Measurements from ENCODE around the gene MATN1. TPM values are rescaled to one million over a fixed set of nuclear protein-coding genes. Genes with fewer than 3 reads are reported as not detected.
A peak's percentile ranks its signal among the peaks of the same experiment; 100 is the strongest.

Gene MATN1
- polyA plus RNA-seq, 4 donors = 0.03 to 0.32 TPM; not detected in 2

DNA sequence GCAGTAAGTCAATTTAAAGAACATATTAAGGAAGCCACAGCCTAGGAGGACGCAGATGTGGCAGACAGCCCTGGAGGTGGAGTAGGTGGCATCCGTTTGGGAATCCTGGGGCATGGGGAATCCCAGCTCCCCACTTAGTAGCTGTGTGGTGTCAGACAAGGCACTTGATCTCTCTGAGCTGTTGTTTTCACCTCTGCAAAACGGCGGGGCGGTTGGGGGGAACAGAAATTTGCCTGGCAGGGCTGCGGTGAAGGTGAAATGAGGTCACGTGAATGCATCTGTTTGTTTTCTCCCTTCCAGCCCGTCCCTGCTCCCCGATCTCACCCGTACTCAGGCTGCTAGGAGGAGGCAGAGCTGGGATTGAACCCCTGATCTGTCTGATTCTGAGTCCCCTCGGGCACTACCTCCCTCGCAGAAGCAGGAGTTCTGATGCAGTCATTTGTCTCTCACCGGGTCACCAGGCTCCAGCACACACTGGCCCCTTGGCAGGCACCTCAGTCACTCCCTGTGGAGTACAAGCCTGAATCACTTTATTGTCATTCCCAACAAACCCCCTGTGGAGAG lies 36.4 kb upstream of the MATN1 start:
- peak overlapping the region in 2 of 3 donors; percentile 35 to 64 for H3K27ac ChIP-seq (ENCODE audit: low read depth in 1 of 3, low read length in 2 of 3)
- no peaks in the 10 kb centered on the region for H3K27me3 ChIP-seq (ENCODE audit: control insufficient read depth in 3 of 3, insufficient read depth in 3 of 3, low read length in 3 of 3)
- peaks cover 0 to 8% of the 10 kb centered on the region in 2 donors for H3K9me3 ChIP-seq (ENCODE audit: control insufficient read depth in 2 of 2, insufficient read depth in 1 of 2, low read depth in 1 of 2, low read length in 1 of 2)
- DNase-seq (peak in 1 of 2 donors; percentile 25), FAIRE-seq (no peak)
- 70 to 87% (median 71%) methylated on average over 13 of the region's 13 CpGs for WGBS, 3 donors
- no peaks in the 10 kb centered on the region for H3K36me3 ChIP-seq (ENCODE audit: control insufficient read depth in 3 of 3, insufficient read depth in 2 of 3, low read depth in 1 of 3, low read length in 3 of 3)
- H3K4me3 ChIP-seq (ENCODE audit: low read depth in 1 of 3, low read length in 3 of 3) = no peak overlapping the region
- peaks cover 0 to 9% (median 0%) of the 10 kb centered on the region in 3 donors for H3K4me1 ChIP-seq (ENCODE audit: control insufficient read depth in 3 of 3, insufficient read depth in 2 of 3, low read depth in 1 of 3, low read length in 2 of 3)

DNA sequence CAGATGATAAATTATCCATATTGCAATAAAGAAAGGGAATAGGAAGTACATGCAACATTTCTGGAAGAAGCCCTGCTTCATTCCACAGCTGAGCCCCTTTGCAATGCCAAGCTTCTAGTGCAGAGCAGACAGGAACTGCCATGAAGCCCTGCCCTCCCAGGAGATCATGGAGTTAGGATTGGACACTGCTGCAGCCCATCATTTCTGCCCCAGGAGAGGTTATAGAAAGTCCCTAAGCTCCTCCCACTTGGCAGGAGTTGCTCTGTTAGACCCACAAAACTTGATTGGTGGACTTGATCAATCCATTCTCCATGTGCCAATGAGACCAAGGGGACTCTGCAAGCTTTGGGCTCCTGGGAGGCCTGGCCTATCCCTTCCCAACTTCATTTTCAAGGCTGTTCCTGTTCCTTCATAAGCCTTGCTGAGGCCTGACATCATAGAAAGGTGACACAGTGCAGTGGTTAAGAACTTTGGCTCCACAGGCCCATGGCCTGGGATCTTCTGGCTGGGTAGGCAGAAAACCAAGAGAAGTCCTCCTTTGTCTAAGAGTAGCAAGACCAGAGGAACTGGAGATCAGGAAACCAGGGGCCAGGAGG lies 35.5 kb upstream of the MATN1 start:
- DNase-seq = no peak
- no peak for FAIRE-seq
- Histone ChIP-seq H3K4me1 (ENCODE audit: control insufficient read depth in 3 of 3, insufficient read depth in 2 of 3, low read depth in 1 of 3, low read length in 2 of 3) (peaks cover 0 to 9% (median 0%) of the 10 kb centered on the region in 3 donors), H3K9me3 (ENCODE audit: control insufficient read depth in 2 of 2, insufficient read depth in 1 of 2, low read depth in 1 of 2, low read length in 1 of 2) (peaks cover 0 to 8% of the 10 kb centered on the region in 2 donors), H3K27ac (ENCODE audit: low read depth in 1 of 3, low read length in 2 of 3) (no peak overlapping the region), H3K36me3 (ENCODE audit: control insufficient read depth in 3 of 3, insufficient read depth in 2 of 3, low read depth in 1 of 3, low read length in 3 of 3) (no peaks in the 10 kb centered on the region), H3K27me3 (ENCODE audit: control insufficient read depth in 3 of 3, insufficient read depth in 3 of 3, low read length in 3 of 3) (no peaks in the 10 kb centered on the region), H3K4me3 (ENCODE audit: low read depth in 1 of 3, low read length in 3 of 3) (no peak overlapping the region)

DNA sequence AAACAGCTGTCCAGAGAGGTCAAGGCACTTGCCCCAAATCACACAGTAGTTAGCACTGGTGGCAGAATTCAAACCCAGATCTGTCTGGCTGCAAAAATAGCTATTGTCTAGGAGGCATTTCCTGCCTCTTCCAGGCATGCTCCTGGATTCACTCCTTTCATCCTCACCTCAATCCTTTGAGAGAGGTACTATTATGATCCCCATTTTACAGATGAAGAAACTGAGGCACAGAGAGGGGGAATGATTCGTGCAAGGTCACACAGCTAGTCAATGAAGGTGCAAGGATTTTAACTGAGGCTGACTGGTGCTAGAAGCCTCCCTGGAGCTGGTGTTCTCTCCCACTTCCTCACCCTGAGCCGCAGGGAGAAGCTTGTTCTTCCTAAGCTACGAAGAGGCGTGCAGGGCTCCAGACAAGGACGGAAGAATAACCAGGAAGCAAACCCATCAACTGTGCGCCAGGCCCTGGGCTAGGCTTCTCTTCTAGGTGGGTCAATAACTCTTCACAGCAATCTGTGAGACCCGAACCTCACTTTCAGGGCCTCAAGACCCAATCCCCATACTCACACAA lies 34.8 kb upstream of the MATN1 start:
- DNase-seq = no peak
- Histone ChIP-seq H3K4me3 (ENCODE audit: low read depth in 1 of 3, low read length in 3 of 3) (no peak overlapping the region), H3K27me3 (ENCODE audit: control insufficient read depth in 3 of 3, insufficient read depth in 3 of 3, low read length in 3 of 3) (no peaks in the 10 kb centered on the region), H3K9me3 (ENCODE audit: control insufficient read depth in 2 of 2, insufficient read depth in 1 of 2, low read depth in 1 of 2, low read length in 1 of 2) (peaks cover 0 to 8% of the 10 kb centered on the region in 2 donors), H3K4me1 (ENCODE audit: control insufficient read depth in 3 of 3, insufficient read depth in 2 of 3, low read depth in 1 of 3, low read length in 2 of 3) (peaks cover 0 to 9% (median 0%) of the 10 kb centered on the region in 3 donors), H3K27ac (ENCODE audit: low read depth in 1 of 3, low read length in 2 of 3) (peak overlapping the region in 2 of 3 donors; percentile 4 to 80), H3K36me3 (ENCODE audit: control insufficient read depth in 3 of 3, insufficient read depth in 2 of 3, low read depth in 1 of 3, low read length in 3 of 3) (no peaks in the 10 kb centered on the region)
- FAIRE-seq = no peak
- 79 to 96% (median 81%) methylated on average over 7 of the region's 7 CpGs for WGBS, 3 donors

DNA sequence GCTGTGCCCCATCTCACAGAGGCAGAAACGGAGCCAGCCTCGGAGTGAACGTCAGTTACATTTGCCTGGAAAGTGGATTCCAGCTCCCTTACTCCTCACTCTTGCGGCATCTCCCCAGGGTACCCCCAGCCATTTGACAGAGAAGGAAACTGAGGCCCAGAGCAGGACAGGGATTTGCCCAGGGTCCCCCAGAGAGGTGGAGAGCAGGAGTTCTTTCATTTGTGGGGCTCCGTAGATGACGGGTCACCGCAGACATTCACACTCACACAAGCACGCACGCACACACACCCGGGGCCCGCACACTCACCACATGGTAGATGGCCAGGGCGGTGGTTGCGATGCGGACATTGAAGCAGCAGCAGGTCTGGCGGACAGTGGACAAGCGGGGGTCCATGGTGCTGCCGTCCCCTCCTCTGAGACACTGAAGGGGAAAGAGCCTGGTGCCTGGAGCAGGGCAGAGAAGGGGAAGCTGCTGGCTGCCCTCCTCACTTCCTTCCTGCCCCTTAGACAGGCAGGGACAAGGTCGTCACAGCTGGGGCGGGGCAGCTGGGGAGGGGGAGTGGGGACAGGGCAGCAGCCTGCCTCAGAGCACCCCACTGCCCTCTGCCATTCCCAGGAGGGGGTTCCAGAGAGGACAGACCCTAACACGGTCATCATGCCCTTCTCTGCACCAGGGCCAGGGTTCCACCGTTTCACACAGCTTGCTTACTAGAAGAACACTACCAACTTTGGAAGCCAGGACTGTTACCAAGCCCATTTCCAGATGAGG lies 34.2 kb upstream of the MATN1 start, which contains the start of gene LAPTM5:
LAPTM5 (minus strand) TSS at position 423 of the 769 bp plus-strand sequence; CDS start at position 394, 29 bp downstream.
- WGBS, 3 donors = 54 to 77% (median 66%) methylated on average over 21 of the region's 21 CpGs
- H3K4me3 ChIP-seq (ENCODE audit: low read depth in 1 of 3, low read length in 3 of 3) = peak within 1 kb of the TSS; percentile 28 to 64 (median 52)
- H3K27ac ChIP-seq (ENCODE audit: low read depth in 1 of 3, low read length in 2 of 3) = peak within 1 kb of the TSS; percentile 4 to 80 (median 20)
- no peaks in the 10 kb centered on the region for H3K36me3 ChIP-seq (ENCODE audit: control insufficient read depth in 3 of 3, insufficient read depth in 2 of 3, low read depth in 1 of 3, low read length in 3 of 3)
- peaks cover 0 to 8% of the 10 kb centered on the region in 2 donors for H3K9me3 ChIP-seq (ENCODE audit: control insufficient read depth in 2 of 2, insufficient read depth in 1 of 2, low read depth in 1 of 2, low read length in 1 of 2)
- FAIRE-seq = no peak
- no peaks in the 10 kb centered on the region for H3K27me3 ChIP-seq (ENCODE audit: control insufficient read depth in 3 of 3, insufficient read depth in 3 of 3, low read length in 3 of 3)
- no peak for DNase-seq
- H3K4me1 ChIP-seq (ENCODE audit: control insufficient read depth in 3 of 3, insufficient read depth in 2 of 3, low read depth in 1 of 3, low read length in 2 of 3) = peaks cover 0 to 11% (median 0%) of the 10 kb centered on the region in 3 donors

DNA sequence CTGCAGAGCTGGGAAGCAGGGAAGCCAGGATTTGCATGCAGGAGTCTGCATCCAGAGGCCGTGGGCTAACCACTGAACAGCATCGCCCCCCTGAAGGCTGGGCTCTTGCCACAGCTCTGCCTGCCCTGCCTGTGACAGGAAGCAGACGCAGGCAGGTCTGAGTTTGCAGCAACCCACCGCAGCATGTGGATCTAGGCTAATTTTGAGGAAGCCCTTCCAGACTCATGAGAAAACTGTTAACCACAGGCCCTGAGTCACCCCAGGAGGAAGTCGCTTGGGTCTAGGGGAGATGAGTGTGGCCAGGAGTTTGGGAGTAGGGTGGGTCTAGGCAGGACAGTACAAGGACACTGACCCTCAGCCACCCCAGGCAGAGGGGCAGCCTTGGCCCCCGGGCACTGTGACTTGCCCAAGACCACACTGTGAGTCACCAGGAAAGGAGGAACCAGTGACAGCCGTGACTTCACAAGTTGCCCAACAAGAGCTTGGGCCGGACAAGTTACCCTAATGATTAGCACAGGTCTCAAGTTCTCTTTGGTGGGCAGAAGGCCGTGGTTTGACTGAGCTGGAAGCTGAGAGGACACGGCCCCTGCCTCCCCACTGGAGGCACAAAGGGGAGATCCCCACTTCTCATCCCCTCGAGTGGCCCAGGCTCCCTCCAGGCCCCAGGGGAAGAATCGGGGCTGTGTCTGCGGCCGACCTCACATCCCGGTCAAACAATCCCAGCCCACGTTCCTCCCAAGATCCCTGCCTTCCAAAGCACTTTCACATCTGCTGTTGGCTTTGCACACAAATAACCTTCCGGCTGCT lies 33.4 kb upstream of the MATN1 start:
- WGBS, 3 donors = 47 to 71% (median 64%) methylated on average over 17 of the region's 17 CpGs
- H3K4me1 ChIP-seq (ENCODE audit: control insufficient read depth in 3 of 3, insufficient read depth in 2 of 3, low read depth in 1 of 3, low read length in 2 of 3) = peaks cover 0 to 16% (median 0%) of the 10 kb centered on the region in 3 donors
- no peaks in the 10 kb centered on the region for H3K27me3 ChIP-seq (ENCODE audit: control insufficient read depth in 3 of 3, insufficient read depth in 3 of 3, low read length in 3 of 3)
- peaks cover 0 to 8% of the 10 kb centered on the region in 2 donors for H3K9me3 ChIP-seq (ENCODE audit: control insufficient read depth in 2 of 2, insufficient read depth in 1 of 2, low read depth in 1 of 2, low read length in 1 of 2)
- H3K4me3 ChIP-seq (ENCODE audit: low read depth in 1 of 3, low read length in 3 of 3) = peak overlapping the region; percentile 28 to 64 (median 52)
- peak in 1 of 2 donors; percentile 49 for DNase-seq
- H3K36me3 ChIP-seq (ENCODE audit: control insufficient read depth in 3 of 3, insufficient read depth in 2 of 3, low read depth in 1 of 3, low read length in 3 of 3) = no peaks in the 10 kb centered on the region
- H3K27ac ChIP-seq (ENCODE audit: low read depth in 1 of 3, low read length in 2 of 3) = peak overlapping the region; percentile 4 to 80 (median 20)
- FAIRE-seq = no peak

DNA sequence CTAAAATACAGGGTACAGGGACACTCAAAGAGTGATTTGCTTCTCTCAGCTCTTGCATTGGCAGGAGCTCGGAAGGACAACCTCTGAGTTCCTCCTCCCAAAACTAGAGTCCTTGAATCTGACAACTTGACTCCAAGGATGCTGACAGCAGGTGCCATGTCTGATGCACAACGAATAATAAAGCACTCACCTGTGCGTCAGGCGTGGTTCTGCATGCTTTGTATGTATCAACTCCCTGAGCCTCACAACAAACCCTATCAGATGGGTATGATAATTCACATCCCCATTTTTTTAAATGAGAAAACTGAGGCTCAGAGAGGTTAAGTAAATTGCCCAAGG lies 32.8 kb upstream of the MATN1 start:
- H3K27ac ChIP-seq (ENCODE audit: low read depth in 1 of 3, low read length in 2 of 3) = peak overlapping the region in 1 of 3 donors; percentile 80

DNA sequence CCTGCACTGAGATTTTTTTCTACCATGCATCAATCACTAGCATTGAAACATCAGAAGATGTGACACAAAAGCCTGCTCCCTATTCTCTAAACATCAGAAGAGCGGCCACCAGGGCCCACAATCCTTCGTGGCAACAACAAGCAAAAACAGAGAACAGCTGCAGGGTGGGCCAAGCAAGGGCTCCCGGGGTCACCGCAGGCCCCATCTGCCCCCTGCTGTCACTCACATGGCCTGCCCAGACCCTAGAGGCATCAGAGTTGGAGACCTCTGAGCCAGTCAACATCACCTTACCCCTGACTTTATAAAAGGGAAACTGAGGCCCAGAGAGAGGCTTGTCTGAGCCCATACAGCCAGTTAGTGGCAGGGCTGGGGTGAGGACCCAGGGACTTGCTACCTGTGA lies 32.4 kb upstream of the MATN1 start:
- no peaks in the 10 kb centered on the region for H3K27me3 ChIP-seq (ENCODE audit: control insufficient read depth in 3 of 3, insufficient read depth in 3 of 3, low read length in 3 of 3)
- peaks cover 0 to 16% (median 0%) of the 10 kb centered on the region in 3 donors for H3K4me1 ChIP-seq (ENCODE audit: control insufficient read depth in 3 of 3, insufficient read depth in 2 of 3, low read depth in 1 of 3, low read length in 2 of 3)
- peak overlapping the region in 2 of 3 donors; percentile 26 to 52 for H3K4me3 ChIP-seq (ENCODE audit: low read depth in 1 of 3, low read length in 3 of 3)
- peaks cover 0 to 8% of the 10 kb centered on the region in 2 donors for H3K9me3 ChIP-seq (ENCODE audit: control insufficient read depth in 2 of 2, insufficient read depth in 1 of 2, low read depth in 1 of 2, low read length in 1 of 2)
- H3K27ac ChIP-seq (ENCODE audit: low read depth in 1 of 3, low read length in 2 of 3) = peak overlapping the region in 1 of 3 donors; percentile 80
- no peak for DNase-seq
- no peak for FAIRE-seq
- H3K36me3 ChIP-seq (ENCODE audit: control insufficient read depth in 3 of 3, insufficient read depth in 2 of 3, low read depth in 1 of 3, low read length in 3 of 3) = no peaks in the 10 kb centered on the region
- WGBS, 3 donors = 79 to 86% (median 81%) methylated on average over 4 of the region's 4 CpGs

More for the DNA sequence above, 32.8 kb upstream of the MATN1 start:
- no peak for FAIRE-seq
- DNase-seq = no peak
- Histone ChIP-seq H3K36me3 (ENCODE audit: control insufficient read depth in 3 of 3, insufficient read depth in 2 of 3, low read depth in 1 of 3, low read length in 3 of 3) (no peaks in the 10 kb centered on the region), H3K27me3 (ENCODE audit: control insufficient read depth in 3 of 3, insufficient read depth in 3 of 3, low read length in 3 of 3) (no peaks in the 10 kb centered on the region), H3K9me3 (ENCODE audit: control insufficient read depth in 2 of 2, insufficient read depth in 1 of 2, low read depth in 1 of 2, low read length in 1 of 2) (peaks cover 0 to 8% of the 10 kb centered on the region in 2 donors), H3K4me1 (ENCODE audit: control insufficient read depth in 3 of 3, insufficient read depth in 2 of 3, low read depth in 1 of 3, low read length in 2 of 3) (peaks cover 0 to 14% (median 0%) of the 10 kb centered on the region in 3 donors), H3K4me3 (ENCODE audit: low read depth in 1 of 3, low read length in 3 of 3) (peak overlapping the region in 2 of 3 donors; percentile 26 to 52)
- 74 to 78% (median 74%) methylated on average over 4 of the region's 4 CpGs for WGBS, 3 donors

Data from small intestine (tissue), 7 donors.